Measurements from ENCODE around the gene ZNF701. TPM values are rescaled to one million over a fixed set of nuclear protein-coding genes. Genes with fewer than 3 reads are reported as not detected.
"Not testable (repeated sequence)": the region's sequence is repeated elsewhere in the genome, so short reads cannot be mapped to it uniquely, and the experiment has no call there.

Gene ZNF701
- total and polyA plus RNA-seq, 4 donors: 5.8 to 28.9 (median 12.1) TPM

- Histone ChIP-seq H3K27ac (ENCODE audit: low read depth in 1 of 2, low read length in 1 of 2) (no peak overlapping the region), H3K9ac (ENCODE audit: insufficient read depth in 1 of 2, low read length in 2 of 2) (no peak overlapping the region), H3K27me3 (ENCODE audit: control insufficient read depth in 3 of 3, insufficient read depth in 3 of 3, low read length in 2 of 3) (no peaks in the 10 kb centered on the region), H3K4me1 (ENCODE audit: control insufficient read depth in 5 of 5, insufficient read depth in 5 of 5, low read length in 5 of 5) (peaks cover 0 to 6% (median 0%) of the 10 kb centered on the region in 5 donors), H3K9me3 (ENCODE audit: control insufficient read depth in 4 of 4, insufficient read depth in 3 of 4, low read length in 3 of 4) (peaks cover 0 to 29% (median 0%) of the 10 kb centered on the region in 4 donors), H3K4me3 (no peak overlapping the region), H3K36me3 (ENCODE audit: control insufficient read depth in 4 of 4, insufficient read depth in 4 of 4, low read length in 4 of 4) (peaks cover 0 to 12% (median 6%) of the 10 kb centered on the region in 4 donors)
- TF ChIP-seq, protein P1, sequence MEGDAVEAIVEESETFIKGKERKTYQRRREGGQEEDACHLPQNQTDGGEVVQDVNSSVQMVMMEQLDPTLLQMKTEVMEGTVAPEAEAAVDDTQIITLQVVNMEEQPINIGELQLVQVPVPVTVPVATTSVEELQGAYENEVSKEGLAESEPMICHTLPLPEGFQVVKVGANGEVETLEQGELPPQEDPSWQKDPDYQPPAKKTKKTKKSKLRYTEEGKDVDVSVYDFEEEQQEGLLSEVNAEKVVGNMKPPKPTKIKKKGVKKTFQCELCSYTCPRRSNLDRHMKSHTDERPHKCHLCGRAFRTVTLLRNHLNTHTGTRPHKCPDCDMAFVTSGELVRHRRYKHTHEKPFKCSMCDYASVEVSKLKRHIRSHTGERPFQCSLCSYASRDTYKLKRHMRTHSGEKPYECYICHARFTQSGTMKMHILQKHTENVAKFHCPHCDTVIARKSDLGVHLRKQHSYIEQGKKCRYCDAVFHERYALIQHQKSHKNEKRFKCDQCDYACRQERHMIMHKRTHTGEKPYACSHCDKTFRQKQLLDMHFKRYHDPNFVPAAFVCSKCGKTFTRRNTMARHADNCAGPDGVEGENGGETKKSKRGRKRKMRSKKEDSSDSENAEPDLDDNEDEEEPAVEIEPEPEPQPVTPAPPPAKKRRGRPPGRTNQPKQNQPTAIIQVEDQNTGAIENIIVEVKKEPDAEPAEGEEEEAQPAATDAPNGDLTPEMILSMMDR (IDR thresholded peaks at IDR 0.05; ENCODE audit: control extremely low read depth, extremely low read depth): no peak
- no peak for DNase-seq
- 95 to 96% methylated on average over 2 of the region's 2 CpGs for WGBS, 2 donors
- no peak for ATAC-seq (ENCODE audit: insufficient read depth, low FRiP score)
These were observed 3.5 kb upstream of the ZNF701 start for GRCh38 chr19:52566588-52566987.

GRCh38 chr19:52567921-52568320, 2.2 kb upstream of the ZNF701 start:
- H3K27ac ChIP-seq (ENCODE audit: low read depth in 1 of 2, low read length in 1 of 2): no peak overlapping the region
- H3K36me3 ChIP-seq (ENCODE audit: control insufficient read depth in 4 of 4, insufficient read depth in 4 of 4, low read length in 4 of 4): peaks cover 3 to 8% (median 7%) of the 10 kb centered on the region in 4 donors
- TF ChIP-seq, protein P1 (IDR thresholded peaks at IDR 0.05; ENCODE audit: control extremely low read depth, extremely low read depth): no peak
- peaks cover 0 to 23% (median 0%) of the 10 kb centered on the region in 4 donors for H3K9me3 ChIP-seq (ENCODE audit: control insufficient read depth in 4 of 4, insufficient read depth in 3 of 4, low read length in 3 of 4)
- no peak overlapping the region for H3K9ac ChIP-seq (ENCODE audit: insufficient read depth in 1 of 2, low read length in 2 of 2)
- peaks cover 0 to 6% (median 0%) of the 10 kb centered on the region in 5 donors for H3K4me1 ChIP-seq (ENCODE audit: control insufficient read depth in 5 of 5, insufficient read depth in 5 of 5, low read length in 5 of 5)
- H3K4me3 ChIP-seq: no peak overlapping the region
- ATAC-seq (ENCODE audit: insufficient read depth, low FRiP score): no peak
- no peak for DNase-seq
- H3K27me3 ChIP-seq (ENCODE audit: control insufficient read depth in 3 of 3, insufficient read depth in 3 of 3, low read length in 2 of 3): no peaks in the 10 kb centered on the region
- WGBS, 2 donors: 95 to 96% methylated on average over 14 of the region's 14 CpGs

DNA sequence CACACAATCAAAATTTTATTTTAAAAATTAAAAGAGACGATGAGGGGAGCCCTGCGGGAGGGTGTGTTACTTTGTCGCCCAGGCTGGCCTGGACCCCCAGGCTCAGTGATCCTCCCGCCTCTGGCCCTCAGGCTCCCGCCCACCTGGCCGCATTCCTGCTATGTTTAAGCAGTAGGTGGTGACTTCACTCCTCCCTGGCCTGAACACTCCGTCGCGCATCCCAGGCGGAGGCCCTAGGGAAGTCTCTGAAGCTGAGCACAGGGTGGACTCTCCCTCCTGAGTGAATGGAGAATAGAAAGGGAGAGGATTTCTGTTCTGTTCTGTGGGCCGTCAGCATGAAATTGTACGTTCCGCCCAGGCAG, 468 bp upstream of the ZNF701 start:
- H3K27ac ChIP-seq (ENCODE audit: low read depth in 1 of 2, low read length in 1 of 2): peak overlapping the region; percentile 3 to 85
- peak overlapping the region; percentile 61 to 69 for H3K9ac ChIP-seq (ENCODE audit: insufficient read depth in 1 of 2, low read length in 2 of 2)
- peak in 2 of 3 donors; percentile 63 to 64 for DNase-seq
- not testable (repeated sequence) for ATAC-seq (ENCODE audit: insufficient read depth, low FRiP score); H3K4me1 ChIP-seq (ENCODE audit: control insufficient read depth in 5 of 5, insufficient read depth in 5 of 5, low read length in 5 of 5); H3K27me3 ChIP-seq (ENCODE audit: control insufficient read depth in 3 of 3, insufficient read depth in 3 of 3, low read length in 2 of 3)
- peak overlapping the region; percentile 55 for H3K4me3 ChIP-seq
- 13 to 14% methylated on average over 13 of the region's 13 CpGs for WGBS, 2 donors
- H3K9me3 ChIP-seq (ENCODE audit: control insufficient read depth in 4 of 4, insufficient read depth in 3 of 4, low read length in 3 of 4): peaks cover 0 to 29% (median 0%) of the 10 kb centered on the region in 4 donors
- peaks cover 0 to 15% (median 10%) of the 10 kb centered on the region in 4 donors for H3K36me3 ChIP-seq (ENCODE audit: control insufficient read depth in 4 of 4, insufficient read depth in 4 of 4, low read length in 4 of 4)

DNA sequence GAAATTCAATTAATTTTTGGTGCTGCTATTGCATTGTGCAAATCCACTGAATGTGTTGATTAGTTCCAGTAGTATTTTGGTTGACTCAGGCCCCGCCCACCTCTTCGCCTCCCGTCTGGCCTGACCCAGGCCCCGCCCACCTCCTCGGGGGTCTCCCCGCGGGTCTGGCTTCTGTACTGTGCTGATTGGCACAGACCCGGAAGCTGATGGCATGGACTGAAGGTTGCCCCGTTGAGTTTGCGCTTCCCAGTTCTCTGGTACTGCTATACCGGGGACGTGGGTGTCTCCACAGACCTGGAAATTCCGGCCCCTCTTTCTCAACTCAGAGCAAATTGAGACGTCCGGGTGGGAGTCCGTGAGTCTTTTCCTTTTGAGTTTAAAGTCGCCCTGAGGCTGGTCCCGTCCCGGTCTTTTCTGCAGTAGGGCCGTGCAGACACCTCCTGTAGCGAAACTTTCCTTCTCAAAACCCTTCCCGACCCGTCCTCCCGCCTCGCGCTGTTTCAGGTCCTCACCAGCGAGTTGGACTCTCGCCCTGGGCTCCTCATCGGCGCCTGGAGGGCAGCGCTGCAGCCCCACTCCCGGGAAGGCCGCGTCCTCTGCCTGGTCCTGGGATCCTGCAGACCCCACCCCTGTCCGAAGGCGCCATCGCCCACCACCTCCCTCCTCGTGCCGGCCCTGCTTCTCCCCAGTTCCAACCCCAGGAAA, 14.8 kb downstream of the ZNF701 start:
- Histone ChIP-seq H3K27me3 (ENCODE audit: control insufficient read depth in 3 of 3, insufficient read depth in 3 of 3, low read length in 2 of 3) (no peaks in the 10 kb centered on the region), H3K9ac (ENCODE audit: insufficient read depth in 1 of 2, low read length in 2 of 2) (no peak overlapping the region), H3K36me3 (ENCODE audit: control insufficient read depth in 4 of 4, insufficient read depth in 4 of 4, low read length in 4 of 4) (peaks cover 14 to 26% (median 24%) of the 10 kb centered on the region in 4 donors), H3K4me3 (no peak overlapping the region), H3K27ac (ENCODE audit: low read depth in 1 of 2, low read length in 1 of 2) (no peak overlapping the region), H3K9me3 (ENCODE audit: control insufficient read depth in 4 of 4, insufficient read depth in 3 of 4, low read length in 3 of 4) (peaks cover 0 to 37% (median 0%) of the 10 kb centered on the region in 4 donors), H3K4me1 (ENCODE audit: control insufficient read depth in 5 of 5, insufficient read depth in 5 of 5, low read length in 5 of 5) (no peaks in the 10 kb centered on the region)
- TF ChIP-seq, protein P1 (IDR thresholded peaks at IDR 0.05; ENCODE audit: control extremely low read depth, extremely low read depth): no peak
- DNase-seq: peak; percentile 50 to 61 (median 59)
- 67 to 70% methylated on average over 39 of the region's 39 CpGs for WGBS, 2 donors
- ATAC-seq (ENCODE audit: insufficient read depth, low FRiP score): no peak

Data from lung (tissue), 12 donors.